ENCODE results near the gene GSN. TPM values are rescaled to one million over a fixed set of nuclear protein-coding genes. Genes with fewer than 3 reads are reported as not detected.
A peak's percentile ranks its signal among the peaks of the same experiment; 100 is the strongest.

GSN gene
- total RNA-seq, 2 experiments from 2014 or later: 3.2 to 8.0 TPM

DNA sequence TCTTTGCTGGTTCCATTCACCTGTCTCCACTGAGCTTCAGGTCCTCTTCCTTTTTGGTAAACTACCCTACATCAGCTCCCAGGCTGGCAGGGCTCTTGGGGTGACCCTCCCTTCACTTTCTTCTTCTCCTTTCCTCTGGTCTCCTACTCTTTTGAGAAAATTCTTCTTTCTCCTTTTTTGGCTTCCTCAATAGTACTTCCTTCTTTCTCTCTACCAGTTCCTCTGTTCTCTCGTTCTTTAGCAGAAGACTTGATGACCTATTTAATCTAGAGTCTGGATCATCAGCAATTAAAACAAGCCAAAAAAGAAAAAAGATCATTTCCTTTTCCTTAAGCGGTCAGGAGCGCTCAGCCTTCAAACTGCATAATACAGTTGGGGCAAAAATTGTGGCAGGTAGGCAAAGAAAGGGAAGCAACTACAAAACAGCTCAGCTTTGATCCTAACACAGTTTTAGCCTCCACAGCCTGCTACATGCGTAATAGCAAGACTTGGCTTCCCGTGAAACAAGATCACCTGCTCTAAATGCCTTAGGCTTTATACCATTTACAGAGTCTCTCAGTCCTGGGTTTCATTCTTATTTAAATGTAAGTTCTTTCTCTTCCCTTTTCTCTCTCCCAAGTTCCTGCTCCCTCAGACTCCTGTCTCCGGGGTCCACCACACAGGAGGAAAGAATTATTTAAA is 14.0 kb upstream of the GSN start:
- ATAC-seq (no peak), DNase-seq (no peak)
- H3K36me3 Mint-ChIP-seq: peaks cover 8% of the 10 kb centered on the region
- no peaks in the 10 kb centered on the region for H3K9me3 Mint-ChIP-seq (ENCODE audit: low read depth)
- no peak overlapping the region for H3K27ac Mint-ChIP-seq
- H3K4me3 Mint-ChIP-seq: no peak overlapping the region
- H3K4me1 Mint-ChIP-seq: no peaks in the 10 kb centered on the region
- CTCF ChIA-PET: interaction anchor here (1.9 kb wide), 1 partner anchor 38 kb away, joined by 4 read pairs; no protein-coding TSS in a partner anchor
- H3K27me3 Mint-ChIP-seq: no peaks in the 10 kb centered on the region

DNA sequence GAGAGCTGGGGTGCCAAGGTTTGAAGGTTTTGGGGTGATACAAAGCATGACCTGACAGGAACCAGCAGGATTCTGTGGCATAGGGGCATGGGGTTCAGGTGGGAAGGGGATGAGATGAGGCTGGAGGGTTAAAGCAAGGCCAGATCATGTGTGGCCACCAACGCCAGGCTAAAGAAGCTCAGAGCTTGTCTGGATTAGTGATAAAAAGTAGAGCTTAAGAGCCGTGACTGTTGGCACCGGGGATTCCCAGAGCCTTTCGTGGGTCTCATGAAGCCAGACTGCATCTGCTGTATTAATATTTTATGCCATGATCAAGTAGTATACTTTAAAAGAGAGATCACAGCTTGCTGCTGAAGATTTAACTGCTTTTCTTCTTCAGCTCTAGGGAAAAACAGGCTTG is 8.5 kb upstream of the GSN start:
- no peaks in the 10 kb centered on the region for H3K36me3 Mint-ChIP-seq
- H3K4me1 Mint-ChIP-seq: no peaks in the 10 kb centered on the region
- no peaks in the 10 kb centered on the region for H3K9me3 Mint-ChIP-seq (ENCODE audit: low read depth)
- DNase-seq (no peak), ATAC-seq (no peak)
- no peaks in the 10 kb centered on the region for H3K27me3 Mint-ChIP-seq
- no peak overlapping the region for H3K27ac Mint-ChIP-seq
- no peak overlapping the region for H3K4me3 Mint-ChIP-seq
- CTCF ChIA-PET: interaction anchor here (0.5 to 1.6 kb wide), 3 partner anchors 19 to 218 kb away, joined by 3 to 6 read pairs (median 4); no protein-coding TSS in a partner anchor

DNA sequence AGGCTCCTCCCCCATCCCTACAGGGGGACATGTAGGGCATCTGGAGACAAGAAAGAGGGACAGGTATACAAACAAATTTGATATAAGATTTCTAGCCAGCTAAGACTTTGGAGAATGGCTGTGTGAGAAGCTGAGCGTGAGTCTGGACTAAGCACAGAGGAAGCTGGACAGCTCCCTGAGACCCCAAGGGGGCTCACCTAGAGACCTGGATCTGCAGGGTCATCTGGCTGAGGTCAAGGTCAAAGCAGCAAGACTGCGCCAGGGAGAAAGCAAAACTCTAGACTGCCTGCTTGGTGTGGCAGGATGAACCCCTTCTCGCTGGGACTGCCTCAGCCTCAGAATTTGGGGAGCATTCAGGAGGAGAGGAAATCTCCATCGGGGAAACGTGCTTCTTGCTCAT is 8.0 kb upstream of the GSN start:
- Mint-ChIP-seq H3K27me3 (no peaks in the 10 kb centered on the region), H3K36me3 (no peaks in the 10 kb centered on the region), H3K4me3 (no peak overlapping the region), H3K27ac (no peak overlapping the region), H3K9me3 (ENCODE audit: low read depth) (no peaks in the 10 kb centered on the region), H3K4me1 (no peaks in the 10 kb centered on the region)
- CTCF ChIA-PET: interaction anchor here (0.5 to 1.6 kb wide), 2 partner anchors 18 to 219 kb away, joined by 4 to 6 read pairs; no protein-coding TSS in a partner anchor
- DNase-seq (no peak), ATAC-seq (no peak)

DNA sequence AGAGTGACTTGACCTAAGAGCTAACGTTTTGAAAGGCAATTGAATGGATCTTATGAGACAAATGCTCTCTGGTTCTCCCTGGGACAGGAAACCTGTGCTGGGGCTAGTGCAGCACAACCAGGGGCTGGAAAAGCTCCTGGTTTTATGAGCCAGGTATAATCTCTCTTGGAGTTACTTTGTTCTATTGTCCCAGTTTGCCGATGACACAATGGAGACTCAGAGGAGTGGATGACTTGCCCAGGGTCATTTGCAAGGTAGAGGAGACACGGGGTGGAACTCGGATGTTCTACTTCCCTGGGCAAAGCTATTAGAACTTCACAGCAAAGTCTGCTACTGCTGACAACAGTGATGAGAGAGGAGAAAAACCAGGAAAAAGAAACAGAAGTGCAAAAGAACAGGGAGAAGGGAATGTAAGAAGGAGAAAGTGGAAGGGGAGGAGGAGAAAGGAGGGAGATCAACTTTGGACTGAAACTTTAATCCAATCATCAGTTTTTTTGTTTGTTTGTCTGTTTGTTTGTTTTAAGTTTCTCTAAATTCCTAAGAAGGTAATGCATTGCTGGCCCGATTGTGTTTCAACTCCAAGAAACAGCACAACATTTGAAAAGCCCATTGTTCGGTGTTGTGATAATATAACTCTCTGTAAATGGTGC is 7.4 kb upstream of the GSN start:
- Mint-ChIP-seq H3K36me3 (no peaks in the 10 kb centered on the region), H3K27ac (no peak overlapping the region), H3K9me3 (ENCODE audit: low read depth) (no peaks in the 10 kb centered on the region), H3K4me1 (no peaks in the 10 kb centered on the region), H3K27me3 (no peaks in the 10 kb centered on the region), H3K4me3 (no peak overlapping the region)
- DNase-seq (no peak), ATAC-seq (no peak)
- CTCF ChIA-PET: interaction anchor here (1.6 to 2.4 kb wide), 2 partner anchors 18 kb away, joined by 6 to 10 read pairs; no protein-coding TSS in a partner anchor

DNA sequence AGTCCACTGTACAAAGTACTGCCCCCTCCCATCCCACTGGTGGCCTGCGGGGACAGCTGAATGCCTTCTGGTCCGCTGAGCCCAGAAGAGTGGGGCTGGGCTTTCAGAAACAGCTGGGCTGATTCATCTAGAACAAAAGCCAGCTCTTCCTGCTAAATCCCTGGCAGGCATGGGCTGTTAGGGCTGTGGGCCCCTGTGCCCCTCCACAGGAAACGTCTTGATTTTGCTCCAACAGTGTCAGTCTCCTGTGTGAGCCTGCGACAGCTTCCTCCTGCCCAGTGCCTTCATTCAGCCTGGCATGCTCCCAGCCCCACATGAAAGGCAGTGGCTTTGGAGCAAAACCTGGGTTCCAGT is 6.9 kb upstream of the GSN start:
- ATAC-seq (no peak), DNase-seq (no peak)
- CTCF ChIA-PET: interaction anchor here (0.6 to 2.4 kb wide), 2 partner anchors 10 to 17 kb away, joined by 3 to 10 read pairs; no protein-coding TSS in a partner anchor
- Mint-ChIP-seq H3K27ac (no peak overlapping the region), H3K9me3 (ENCODE audit: low read depth) (no peaks in the 10 kb centered on the region), H3K4me3 (no peak overlapping the region), H3K27me3 (no peaks in the 10 kb centered on the region), H3K36me3 (no peaks in the 10 kb centered on the region), H3K4me1 (no peaks in the 10 kb centered on the region)

DNA sequence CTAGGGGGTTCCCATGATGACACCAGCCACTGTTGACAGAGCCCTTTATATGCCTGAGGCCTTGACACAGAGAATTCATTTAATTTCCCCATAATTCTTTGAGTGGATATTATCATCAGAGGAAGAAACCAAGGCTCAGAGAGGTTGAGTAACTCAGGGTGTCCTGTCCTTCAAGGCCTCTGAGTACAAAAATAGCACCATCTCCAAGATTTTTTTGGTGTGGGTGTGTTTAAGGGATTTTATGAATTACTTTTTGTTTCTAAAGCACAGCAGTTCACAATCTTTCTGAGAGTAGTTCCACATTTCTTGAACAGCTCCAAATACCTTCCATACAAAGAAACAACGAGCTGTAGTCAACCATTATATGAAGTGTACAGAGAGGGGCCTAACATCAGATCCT is 6.2 kb upstream of the GSN start:
- Mint-ChIP-seq H3K36me3 (no peaks in the 10 kb centered on the region), H3K27ac (no peak overlapping the region), H3K27me3 (no peaks in the 10 kb centered on the region), H3K9me3 (ENCODE audit: low read depth) (no peaks in the 10 kb centered on the region), H3K4me1 (no peaks in the 10 kb centered on the region), H3K4me3 (no peak overlapping the region)
- CTCF ChIA-PET: interaction anchor here (0.6 to 2.4 kb wide), 3 partner anchors 9 to 16 kb away, joined by 3 to 10 read pairs (median 5); no protein-coding TSS in a partner anchor
- DNase-seq (no peak), ATAC-seq (no peak)

DNA sequence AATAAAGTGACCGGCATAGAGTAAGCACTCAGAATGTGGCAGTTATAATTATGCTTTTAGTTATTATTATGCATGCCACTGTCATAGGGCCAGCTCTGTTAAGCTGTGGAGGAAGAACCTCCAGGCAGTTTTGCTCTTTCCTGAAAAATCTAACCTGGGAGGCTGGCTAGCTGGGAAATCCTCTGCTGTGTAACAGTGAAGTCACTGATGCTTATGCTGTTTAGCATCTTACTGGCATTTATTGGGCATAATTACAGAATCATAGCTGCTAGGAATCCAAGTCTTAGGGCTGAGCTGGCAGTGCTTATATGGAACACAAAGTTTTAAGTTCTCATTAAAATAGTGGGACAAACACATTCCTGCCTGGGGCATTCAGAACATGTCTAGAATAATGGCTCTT is 5.5 kb upstream of the GSN start:
- Mint-ChIP-seq H3K36me3 (no peaks in the 10 kb centered on the region), H3K4me3 (no peak overlapping the region), H3K27ac (no peak overlapping the region), H3K27me3 (no peaks in the 10 kb centered on the region), H3K9me3 (ENCODE audit: low read depth) (no peaks in the 10 kb centered on the region), H3K4me1 (no peaks in the 10 kb centered on the region)
- CTCF ChIA-PET: interaction anchor here (1.4 to 2.4 kb wide), 2 partner anchors 13 to 16 kb away, joined by 5 to 10 read pairs; no protein-coding TSS in a partner anchor
- ATAC-seq: no peak
- DNase-seq: no peak

DNA sequence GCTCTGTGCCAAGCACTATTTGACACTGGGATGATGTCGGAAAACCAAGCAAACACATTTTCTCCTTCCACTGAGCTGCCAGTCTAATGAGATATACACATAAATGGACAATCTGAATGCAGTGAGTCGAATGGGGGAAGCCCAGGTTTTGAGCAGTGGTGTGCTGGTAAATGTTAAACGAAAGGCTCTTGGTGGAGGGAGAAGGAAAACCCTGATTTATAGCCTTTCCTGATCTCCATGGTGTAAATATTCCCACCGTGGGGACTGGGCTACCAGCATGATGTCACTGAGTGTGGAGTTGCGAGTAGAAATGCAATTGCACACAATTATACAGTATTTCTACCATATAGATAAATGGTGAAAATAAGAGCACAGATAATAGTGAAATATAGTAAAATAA is 5.0 kb upstream of the GSN start:
- CTCF ChIA-PET: interaction anchor here (0.6 to 2.4 kb wide), 3 partner anchors 12 to 286 kb away, joined by 3 to 10 read pairs (median 5); no protein-coding TSS in a partner anchor
- Mint-ChIP-seq H3K9me3 (ENCODE audit: low read depth) (no peaks in the 10 kb centered on the region), H3K27me3 (no peaks in the 10 kb centered on the region), H3K4me1 (peaks cover 4% of the 10 kb centered on the region), H3K36me3 (no peaks in the 10 kb centered on the region), H3K4me3 (no peak overlapping the region), H3K27ac (no peak overlapping the region)
- no peak for DNase-seq
- no peak for ATAC-seq

DNA sequence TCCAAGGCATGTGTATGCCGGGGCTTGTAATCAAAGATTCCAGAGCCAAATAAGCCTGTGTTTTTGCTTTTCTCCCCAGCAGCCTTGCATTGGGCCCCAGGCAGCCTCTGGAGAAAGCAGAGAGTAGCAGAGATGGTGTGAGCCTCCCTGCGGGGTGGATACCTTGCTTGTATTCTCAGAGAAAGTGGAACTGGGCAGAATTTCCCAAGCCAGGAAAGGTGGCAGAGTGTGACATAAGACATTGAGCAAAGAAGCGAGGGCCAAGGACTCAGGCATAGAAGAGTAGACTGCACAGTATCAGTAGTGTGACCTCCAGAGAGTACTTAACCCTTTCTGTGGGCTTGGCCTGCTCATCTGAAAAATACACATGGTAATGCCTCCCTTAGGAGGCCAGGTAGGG is 1.6 kb upstream of the GSN start:
- Mint-ChIP-seq H3K27me3 (peaks cover 13% of the 10 kb centered on the region), H3K36me3 (no peaks in the 10 kb centered on the region), H3K9me3 (ENCODE audit: low read depth) (no peaks in the 10 kb centered on the region), H3K27ac (no peak overlapping the region), H3K4me1 (peaks cover 14% of the 10 kb centered on the region), H3K4me3 (no peak overlapping the region)
- no peak for DNase-seq
- no peak for ATAC-seq
- CTCF ChIA-PET: interaction anchor here (3.8 to 4.0 kb wide), 2 partner anchors 12 to 54 kb away, joined by 10 to 37 read pairs; no protein-coding TSS in a partner anchor

DNA sequence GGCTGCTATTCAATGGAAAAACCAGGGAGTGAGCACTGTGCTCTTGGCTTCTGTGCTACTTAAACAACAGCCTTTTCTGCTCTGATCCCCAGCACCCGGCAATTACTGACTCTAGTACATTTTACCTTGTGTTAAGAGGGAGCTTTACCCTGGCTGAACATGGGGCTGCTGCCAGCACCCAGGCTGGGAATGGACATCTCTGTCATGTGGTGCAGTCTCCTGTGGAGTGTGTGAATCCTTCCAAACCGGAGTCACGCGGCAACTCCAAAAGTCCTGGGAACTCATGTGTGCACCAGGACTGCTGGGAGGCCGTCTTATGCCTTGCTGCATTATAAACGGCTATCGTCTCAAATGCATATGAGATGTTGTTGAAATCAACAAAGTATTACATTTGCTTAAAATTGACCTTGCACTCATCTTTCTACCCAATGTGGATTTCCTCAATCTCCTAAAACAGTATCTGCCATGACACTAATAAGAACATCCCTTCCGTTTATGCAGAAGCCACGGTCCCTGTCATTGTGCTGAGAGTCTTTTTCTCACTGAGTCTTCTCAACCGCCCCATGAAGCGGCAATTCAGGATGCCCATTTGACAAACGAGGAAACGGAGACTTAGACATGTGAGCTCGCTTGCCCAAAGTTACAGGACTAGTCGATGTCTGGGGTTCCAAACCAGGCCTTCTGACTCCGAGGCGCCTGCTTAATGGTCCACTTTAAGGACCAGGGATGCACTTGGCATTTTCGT is 884 bp upstream of the GSN start:
- peaks cover 13% of the 10 kb centered on the region for H3K27me3 Mint-ChIP-seq
- peak overlapping the region; percentile 60 for H3K4me3 Mint-ChIP-seq
- ATAC-seq (no peak), DNase-seq (no peak)
- peaks cover 16% of the 10 kb centered on the region for H3K4me1 Mint-ChIP-seq
- CTCF ChIA-PET: interaction anchor here (1.8 to 4.0 kb wide), 3 partner anchors 11 to 54 kb away, joined by 8 to 37 read pairs (median 10); no protein-coding TSS in a partner anchor
- no peaks in the 10 kb centered on the region for H3K36me3 Mint-ChIP-seq
- no peaks in the 10 kb centered on the region for H3K9me3 Mint-ChIP-seq (ENCODE audit: low read depth)
- H3K27ac Mint-ChIP-seq: no peak overlapping the region

DNA sequence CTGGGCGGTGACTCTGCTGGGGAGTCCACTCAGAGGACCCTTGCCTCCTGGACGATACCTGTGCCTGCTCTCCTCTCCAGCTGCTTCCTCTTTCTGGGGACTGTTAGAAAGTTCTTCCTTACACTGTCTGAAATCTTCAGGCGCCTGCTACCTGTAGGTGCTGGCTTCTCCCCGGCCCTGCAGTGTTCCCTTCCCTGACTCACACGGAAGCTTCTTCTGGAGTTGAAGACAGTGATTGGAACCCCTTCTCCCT is 562 bp downstream of the GSN start:
- CTCF ChIA-PET: interaction anchor here (1.2 to 4.0 kb wide), 6 partner anchors 9 to 55 kb away, joined by 3 to 37 read pairs (median 6); no protein-coding TSS in a partner anchor
- ATAC-seq: peak; percentile 31
- no peak overlapping the region for H3K27ac Mint-ChIP-seq

DNA sequence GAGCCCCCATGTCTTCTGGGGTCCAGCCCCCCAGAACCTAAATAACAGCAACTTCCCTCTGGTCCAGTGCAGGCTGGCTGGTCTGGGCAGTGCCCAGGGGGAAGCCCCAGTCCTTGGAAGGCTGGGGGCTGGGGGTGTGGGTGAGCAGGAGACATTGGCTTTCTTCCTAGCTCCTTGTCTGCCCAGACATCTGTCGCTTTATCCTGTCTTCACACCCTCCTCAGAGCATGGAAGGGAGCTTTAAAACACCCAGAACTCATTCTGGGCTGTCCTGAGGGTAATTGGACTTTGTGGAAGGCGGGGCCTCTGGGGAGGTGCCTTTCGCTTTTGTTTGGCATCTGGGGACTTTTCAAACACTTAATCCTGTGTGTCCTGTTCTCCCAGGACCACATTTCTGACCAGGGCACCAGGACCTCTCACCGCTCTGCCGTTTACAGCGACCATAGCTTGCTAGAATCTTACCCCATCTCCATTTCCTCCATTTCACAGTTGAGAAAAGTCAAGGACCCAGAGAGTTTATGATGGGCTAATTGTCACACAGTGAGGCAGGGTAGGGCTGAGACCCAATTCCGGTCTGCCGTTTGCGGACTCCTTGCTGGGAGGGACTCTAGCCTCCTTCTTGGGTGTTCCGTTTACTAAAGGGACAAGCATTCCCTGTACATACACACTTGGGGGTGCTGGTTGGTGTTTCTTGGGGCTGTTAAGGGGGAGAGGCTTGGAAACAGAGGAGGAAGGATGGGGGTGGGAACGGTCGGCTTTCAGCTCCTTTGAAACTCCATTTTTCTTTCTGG is 1.1 kb downstream of the GSN start:
- Mint-ChIP-seq H3K27me3 (peaks cover 13% of the 10 kb centered on the region), H3K36me3 (no peaks in the 10 kb centered on the region), H3K4me1 (peaks cover 16% of the 10 kb centered on the region), H3K27ac (no peak overlapping the region), H3K4me3 (peak overlapping the region; percentile 54), H3K9me3 (ENCODE audit: low read depth) (no peaks in the 10 kb centered on the region)
- CTCF ChIA-PET: interaction anchor here (1.0 to 4.0 kb wide), 6 partner anchors 9 to 53 kb away, joined by 3 to 37 read pairs (median 4); no protein-coding TSS in a partner anchor
- no peak for ATAC-seq
- DNase-seq: no peak

More for the DNA sequence above, 562 bp downstream of the GSN start:
- no peaks in the 10 kb centered on the region for H3K9me3 Mint-ChIP-seq (ENCODE audit: low read depth)
- peak overlapping the region; percentile 54 for H3K4me3 Mint-ChIP-seq
- H3K27me3 Mint-ChIP-seq: peaks cover 13% of the 10 kb centered on the region
- DNase-seq: no peak
- no peaks in the 10 kb centered on the region for H3K36me3 Mint-ChIP-seq
- peaks cover 16% of the 10 kb centered on the region for H3K4me1 Mint-ChIP-seq

Data from activated CD8-positive, alpha-beta memory T cell treated with anti-CD3 and anti-CD28 coated beads, Interleukin-2, amount 10 ng/mL, durations not matched to agents 7 days and 5 days (primary cell).